WERI-Rb-1 (cell line): ENCODE results near the gene SEMA4D.

Source experiments
- DNase-seq: peaks from one replicate; pipeline ENCODE4 v3.0.0-alpha.2; 2020
- H3K27ac ChIP-seq: fragments of 250-450 bp; sonication (Bioruptor Pico); 2 replicates; pipeline ENCODE4 v1.5.1; 2020; ENCODE audit warnings: mild to moderate bottlenecking, moderate library complexity
- H3K27me3 ChIP-seq: fragments of 250-450 bp; sonication (Bioruptor Pico); 2 replicates; pipeline ENCODE4 v1.5.1; 2021; ENCODE audit warnings: mild to moderate bottlenecking, low read depth, moderate library complexity; ENCODE audit not compliant: insufficient read depth, severe bottlenecking
- H3K36me3 ChIP-seq: fragments of 250-450 bp; sonication (Bioruptor Pico); 2 replicates; pipeline ENCODE4 v1.5.1; 2020; ENCODE audit warnings: mild to moderate bottlenecking, moderate library complexity
- H3K4me3 ChIP-seq: 2 replicates; pipeline ENCODE4 v1.5.1; 2011; ENCODE audit warnings: low read depth, mild to moderate bottlenecking, control low read depth, low read length
- H3K9me3 ChIP-seq: fragments of 250-450 bp; sonication (Bioruptor Pico); 2 replicates; pipeline ENCODE4 v1.5.1; 2021; ENCODE audit warnings: mild to moderate bottlenecking, moderate library complexity; ENCODE audit not compliant: severe bottlenecking
- CTCF ChIP-seq: IDR thresholded peaks from 2 replicates; pipeline ENCODE4 v1.5.1; 2011; ENCODE audit warnings: low read depth, mild to moderate bottlenecking, control low read depth, inconsistent platforms, low read length

SEMA4D gene

GRCh38 chr9:89462199-89462598 lies 35.7 kb downstream of the SEMA4D start:
- Histone ChIP-seq H3K27me3 (no peaks in the 10 kb centered on the region), H3K27ac (no peak overlapping the region), H3K9me3 (no peaks in the 10 kb centered on the region), H3K4me3 (no peak overlapping the region), H3K36me3 (no peaks in the 10 kb centered on the region)
- no peak for DNase-seq
- TF ChIP-seq CTCF = no peak

- Histone ChIP-seq H3K36me3 (no peaks in the 10 kb centered on the region), H3K27ac (no peak overlapping the region), H3K9me3 (no peaks in the 10 kb centered on the region), H3K27me3 (no peaks in the 10 kb centered on the region), H3K4me3 (no peak overlapping the region)
- TF ChIP-seq CTCF = no peak
- no peak for DNase-seq
Observed at GRCh38 chr9:89461265-89461664, 36.6 kb downstream of the SEMA4D start.

- H3K4me3 ChIP-seq = no peak overlapping the region
- TF ChIP-seq CTCF = no peak
- H3K27me3 ChIP-seq = no peaks in the 10 kb centered on the region
- no peak for DNase-seq
- H3K27ac ChIP-seq = no peak overlapping the region
- no peaks in the 10 kb centered on the region for H3K36me3 ChIP-seq
- no peaks in the 10 kb centered on the region for H3K9me3 ChIP-seq
Observed at GRCh38 chr9:89460551-89460950, 37.4 kb downstream of the SEMA4D start.

- Histone ChIP-seq H3K9me3 (no peaks in the 10 kb centered on the region), H3K27me3 (no peaks in the 10 kb centered on the region), H3K27ac (no peak overlapping the region), H3K4me3 (no peak overlapping the region), H3K36me3 (no peaks in the 10 kb centered on the region)
- no peak for DNase-seq
- TF ChIP-seq CTCF = no peak
Observed at GRCh38 chr9:89458768-89459496, 39.0 kb downstream of the SEMA4D start.

- Histone ChIP-seq H3K9me3 (no peaks in the 10 kb centered on the region), H3K36me3 (no peaks in the 10 kb centered on the region), H3K27ac (no peak overlapping the region), H3K4me3 (no peak overlapping the region), H3K27me3 (no peaks in the 10 kb centered on the region)
- no peak for TF ChIP-seq CTCF
- DNase-seq = no peak
Observed at GRCh38 chr9:89457376-89457855, 40.5 kb downstream of the SEMA4D start.

GRCh38 chr9:89455356-89455824 lies 42.5 kb downstream of the SEMA4D start:
- no peak for DNase-seq
- no peak overlapping the region for H3K4me3 ChIP-seq
- H3K9me3 ChIP-seq = no peaks in the 10 kb centered on the region
- no peaks in the 10 kb centered on the region for H3K27me3 ChIP-seq
- H3K27ac ChIP-seq = no peak overlapping the region
- no peak for TF ChIP-seq CTCF
- no peaks in the 10 kb centered on the region for H3K36me3 ChIP-seq
